Central memory CD4-positive, alpha-beta T cell (primary cell): Measurements from ENCODE around the gene ISL1.

ENCODE experiments used
- DNase-seq: peaks from one replicate; pipeline ENCODE4 v3.0.0; 2022

The ISL1 gene

GRCh38 chr5:51387884-51388275, 4.6 kb downstream of the ISL1 start:
- no peak for DNase-seq

- no peak for DNase-seq
Observed at GRCh38 chr5:51388488-51389287, 5.4 kb downstream of the ISL1 start.

GRCh38 chr5:51389288-51389576, 6.0 kb downstream of the ISL1 start:
- DNase-seq, result no peak

- no peak for DNase-seq
Observed at GRCh38 chr5:51389577-51390463, 6.6 kb downstream of the ISL1 start.

GRCh38 chr5:51391175-51391574, 7.9 kb downstream of the ISL1 start:
- DNase-seq, result no peak

GRCh38 chr5:51392689-51393199, 9.5 kb downstream of the ISL1 start:
- no peak for DNase-seq

- no peak for DNase-seq
Observed at GRCh38 chr5:51394609-51395008, 11.4 kb downstream of the ISL1 start.

GRCh38 chr5:51395245-51395644, 12.0 kb downstream of the ISL1 start:
- no peak for DNase-seq

- DNase-seq, result no peak
Observed at GRCh38 chr5:51395666-51396356, 12.6 kb downstream of the ISL1 start.

GRCh38 chr5:51396797-51397196, 13.5 kb downstream of the ISL1 start:
- DNase-seq, result no peak

- no peak for DNase-seq
Observed at GRCh38 chr5:51397996-51398395, 14.7 kb downstream of the ISL1 start.

GRCh38 chr5:51398875-51399642, 15.8 kb downstream of the ISL1 start:
- DNase-seq, result no peak

GRCh38 chr5:51399643-51400006, 16.4 kb downstream of the ISL1 start:
- no peak for DNase-seq

GRCh38 chr5:51404255-51404654, 21.0 kb downstream of the ISL1 start:
- no peak for DNase-seq

- no peak for DNase-seq
Observed at GRCh38 chr5:51411921-51412325, 28.7 kb downstream of the ISL1 start.

- DNase-seq, result no peak
Observed at GRCh38 chr5:51414516-51414915, 31.3 kb downstream of the ISL1 start.

- DNase-seq, result no peak
Observed at GRCh38 chr5:51416149-51416548, 32.9 kb downstream of the ISL1 start.

- no peak for DNase-seq
Observed at GRCh38 chr5:51433052-51433710, 49.9 kb downstream of the ISL1 start.

GRCh38 chr5:51439232-51439631, 56.0 kb downstream of the ISL1 start:
- no peak for DNase-seq
